ENCODE results near the gene TMEM87B.
"Not testable (repeated sequence)": the region's sequence is repeated elsewhere in the genome, so short reads cannot be mapped to it uniquely, and the experiment has no call there.

The TMEM87B gene

DNA sequence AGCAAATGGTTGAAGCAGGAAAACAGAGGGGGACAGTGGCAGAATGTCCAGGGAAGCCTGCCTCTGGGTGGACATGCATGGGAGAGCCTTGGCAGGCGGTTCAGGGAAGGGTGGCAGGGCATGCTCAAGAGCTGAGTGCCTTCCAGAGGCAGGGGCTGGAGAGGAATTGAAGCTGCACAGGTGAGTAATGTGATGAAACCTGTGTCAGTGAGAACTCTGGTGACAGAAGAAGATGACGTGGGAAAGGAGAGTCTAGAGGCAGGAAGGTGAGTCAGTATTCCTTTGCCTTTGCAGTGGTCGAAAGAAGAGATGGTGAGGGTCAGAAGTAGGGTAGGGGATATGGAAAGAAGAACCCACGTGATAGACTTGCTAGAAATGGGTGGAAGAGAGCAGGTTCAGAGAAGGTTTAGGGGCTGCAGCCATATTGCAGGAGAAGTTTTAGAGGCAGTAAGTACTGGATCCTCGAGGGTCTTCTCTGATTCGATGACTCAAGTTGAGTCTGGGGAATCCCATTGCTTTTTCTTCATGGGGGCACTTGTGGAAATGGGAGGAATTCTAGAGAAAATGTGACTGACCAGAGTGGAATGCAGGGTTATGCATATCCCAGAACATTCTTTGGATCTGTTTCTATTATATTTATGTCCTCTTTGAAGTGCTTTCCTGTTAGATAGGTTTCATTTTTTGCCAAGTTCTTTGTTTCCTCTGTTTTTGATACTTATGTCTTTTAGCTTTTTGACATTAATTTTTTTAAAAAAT is 37.4 kb downstream of the TMEM87B start:
- H3K9me3 ChIP-seq (ENCODE audit: insufficient read depth, low read depth, low read length), result no peaks in the 10 kb centered on the region
- H3K4me1 ChIP-seq (ENCODE audit: insufficient read depth, low read length), result peaks cover 5% of the 10 kb centered on the region; the same call in 1 of the 2 replicates
- H3K36me3 ChIP-seq (ENCODE audit: insufficient read depth, low read length), result peaks cover 22% of the 10 kb centered on the region
- no peak overlapping the region for H3K27ac ChIP-seq (ENCODE audit: low read depth, low read length)
- no peak overlapping the region for H3K4me3 ChIP-seq (ENCODE audit: low read length)
- H3K9ac ChIP-seq (ENCODE audit: low read depth, low read length), result no peak overlapping the region
- no peaks in the 10 kb centered on the region for H3K27me3 ChIP-seq (ENCODE audit: insufficient read depth, low read length)
- WGBS, result 83% methylated on average over 6 of the region's 6 CpGs

GRCh38 chr2:112093216-112093615 is 38.1 kb downstream of the TMEM87B start:
- 90% methylated on average over 1 of the region's 1 CpG for WGBS
- H3K27ac ChIP-seq (ENCODE audit: low read depth, low read length), result peak overlapping the region; percentile 6; the same call in 1 of the 2 replicates

DNA sequence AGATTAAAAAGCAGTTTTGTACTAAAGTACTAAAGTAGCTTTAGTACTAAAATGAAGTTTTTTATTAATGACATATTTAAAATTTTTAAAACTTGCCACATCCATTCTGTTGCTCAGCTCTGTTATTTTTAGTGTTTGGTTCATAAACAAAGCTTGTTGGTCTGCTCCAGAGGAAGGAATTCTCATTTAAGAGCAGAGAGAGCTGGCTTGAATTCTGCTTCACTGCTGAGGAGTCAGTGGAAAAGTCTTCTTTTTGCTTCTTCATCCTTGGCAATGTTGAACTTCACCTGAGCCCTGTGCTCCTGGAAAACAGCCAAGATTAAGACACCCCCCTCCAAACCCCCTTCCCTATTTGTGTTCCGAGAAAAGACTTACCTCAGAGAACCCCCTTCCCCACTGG is 40.6 kb downstream of the TMEM87B start:
- WGBS, result 96% methylated on average over 1 of the region's 1 CpG
- no peak overlapping the region for H3K27ac ChIP-seq (ENCODE audit: low read depth, low read length)
- H3K27me3 ChIP-seq (ENCODE audit: insufficient read depth, low read length), result no peaks in the 10 kb centered on the region
- peaks cover 34% of the 10 kb centered on the region for H3K36me3 ChIP-seq (ENCODE audit: insufficient read depth, low read length)
- H3K9ac ChIP-seq (ENCODE audit: low read depth, low read length), result no peak overlapping the region
- H3K4me1 ChIP-seq (ENCODE audit: insufficient read depth, low read length), result peaks cover 5% of the 10 kb centered on the region; the same call in 1 of the 2 replicates
- H3K4me3 ChIP-seq (ENCODE audit: low read length), result no peak overlapping the region
- H3K9me3 ChIP-seq (ENCODE audit: insufficient read depth, low read depth, low read length), result no peaks in the 10 kb centered on the region

More at GRCh38 chr2:112093216-112093615, 38.1 kb downstream of the TMEM87B start:
- H3K4me1 ChIP-seq (ENCODE audit: insufficient read depth, low read length), result peaks cover 5% of the 10 kb centered on the region; the same call in 1 of the 2 replicates
- H3K4me3 ChIP-seq (ENCODE audit: low read length), result no peak overlapping the region
- no peaks in the 10 kb centered on the region for H3K9me3 ChIP-seq (ENCODE audit: insufficient read depth, low read depth, low read length)
- no peaks in the 10 kb centered on the region for H3K27me3 ChIP-seq (ENCODE audit: insufficient read depth, low read length)
- no peak overlapping the region for H3K9ac ChIP-seq (ENCODE audit: low read depth, low read length)
- peaks cover 26% of the 10 kb centered on the region for H3K36me3 ChIP-seq (ENCODE audit: insufficient read depth, low read length)

DNA sequence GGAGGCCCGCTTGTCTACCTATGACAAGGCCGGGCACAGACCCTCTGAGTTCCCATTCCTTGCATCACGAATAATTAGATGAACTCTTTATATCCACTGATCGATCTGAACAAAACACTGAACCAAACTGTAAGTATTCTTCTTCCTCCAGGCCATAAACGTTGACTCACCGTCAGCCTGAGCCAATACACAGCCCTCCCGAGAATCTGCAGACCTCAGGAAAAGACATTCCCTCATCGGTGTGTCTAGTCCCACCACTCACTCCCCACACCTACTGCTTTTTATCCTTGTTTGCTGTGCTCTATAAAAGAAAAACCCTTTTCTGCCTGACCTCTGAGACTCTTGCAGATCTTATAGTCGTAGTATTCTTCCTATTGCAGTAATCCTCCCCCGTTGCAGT is 41.0 kb downstream of the TMEM87B start:
- Histone ChIP-seq H3K4me1 (ENCODE audit: insufficient read depth, low read length) (peaks cover 5% of the 10 kb centered on the region; the same call in 1 of the 2 replicates), H3K9me3 (ENCODE audit: insufficient read depth, low read depth, low read length) (no peaks in the 10 kb centered on the region), H3K27me3 (ENCODE audit: insufficient read depth, low read length) (no peaks in the 10 kb centered on the region), H3K36me3 (ENCODE audit: insufficient read depth, low read length) (peaks cover 35% of the 10 kb centered on the region), H3K4me3 (ENCODE audit: low read length) (no peak overlapping the region), H3K9ac (ENCODE audit: low read depth, low read length) (no peak overlapping the region), H3K27ac (ENCODE audit: low read depth, low read length) (no peak overlapping the region)
- WGBS, result 79% methylated on average over 10 of the region's 10 CpGs

DNA sequence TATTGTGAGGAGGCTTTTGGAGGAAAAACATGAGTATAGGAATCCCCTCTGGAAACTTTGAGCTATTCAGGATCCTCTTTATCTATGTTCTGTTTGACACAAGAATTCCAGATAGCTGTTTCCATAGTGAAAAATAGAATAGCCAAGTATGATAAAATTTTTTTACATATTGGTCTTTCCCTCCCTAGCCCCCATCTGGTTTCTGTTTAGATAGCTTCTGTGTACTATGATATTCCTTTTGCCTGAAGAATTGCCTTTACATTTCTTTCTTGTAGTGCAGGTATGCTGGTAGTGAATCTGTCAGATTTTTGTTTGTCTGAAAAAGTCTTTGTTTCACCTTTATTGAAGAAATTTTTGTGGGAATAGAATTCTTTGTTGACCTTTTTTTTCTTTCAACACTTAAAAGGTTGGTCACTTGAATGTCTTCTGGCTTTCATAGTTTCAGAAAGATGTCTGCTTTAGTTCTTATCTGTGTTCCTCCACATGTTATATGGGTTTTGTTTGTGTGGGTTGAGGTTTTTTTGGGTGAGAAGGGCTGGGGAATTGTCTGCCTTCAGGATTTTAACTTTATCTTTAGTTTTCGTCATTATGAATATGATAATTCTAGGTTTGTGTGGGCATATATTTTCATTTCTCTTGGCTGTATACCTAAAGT is 53.2 kb downstream of the TMEM87B start:
- no peak overlapping the region for H3K27ac ChIP-seq (ENCODE audit: low read depth, low read length)
- H3K4me1 ChIP-seq (ENCODE audit: insufficient read depth, low read length), result no peaks in the 10 kb centered on the region
- H3K4me3 ChIP-seq (ENCODE audit: low read length), result no peak overlapping the region
- H3K27me3 ChIP-seq (ENCODE audit: insufficient read depth, low read length), result no peaks in the 10 kb centered on the region
- H3K9me3 ChIP-seq (ENCODE audit: insufficient read depth, low read depth, low read length), result peaks cover 8% of the 10 kb centered on the region
- no peak overlapping the region for H3K9ac ChIP-seq (ENCODE audit: low read depth, low read length)
- WGBS, result 100% methylated on average over 1 of the region's 1 CpG
- peaks cover 26% of the 10 kb centered on the region for H3K36me3 ChIP-seq (ENCODE audit: insufficient read depth, low read length)

DNA sequence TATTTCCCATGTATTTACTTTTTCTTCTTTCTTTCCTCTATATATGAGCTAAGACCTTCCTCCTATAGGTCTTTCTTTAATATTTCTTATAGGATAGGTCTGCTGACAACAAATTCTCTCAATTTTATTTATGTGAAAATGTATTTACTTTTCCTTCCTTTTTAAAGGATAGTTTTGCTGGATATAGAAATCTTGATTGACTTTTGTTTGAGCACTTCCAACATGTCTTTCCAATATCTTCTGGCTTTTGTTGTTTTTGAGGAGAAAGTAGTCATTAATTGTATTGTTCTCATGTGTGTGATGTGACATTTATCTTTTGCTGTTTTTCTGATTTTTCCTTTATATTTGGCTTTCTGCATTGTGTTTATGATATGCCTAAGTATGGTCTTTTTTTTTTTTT is 54.2 kb downstream of the TMEM87B start:
- Histone ChIP-seq H3K27me3 (ENCODE audit: insufficient read depth, low read length) (no peaks in the 10 kb centered on the region), H3K4me3 (ENCODE audit: low read length) (no peak overlapping the region), H3K27ac (ENCODE audit: low read depth, low read length) (no peak overlapping the region), H3K9me3 (ENCODE audit: insufficient read depth, low read depth, low read length) (peaks cover 8% of the 10 kb centered on the region), H3K9ac (ENCODE audit: low read depth, low read length) (no peak overlapping the region), H3K36me3 (ENCODE audit: insufficient read depth, low read length) (peaks cover 26% of the 10 kb centered on the region), H3K4me1 (ENCODE audit: insufficient read depth, low read length) (no peaks in the 10 kb centered on the region)

DNA sequence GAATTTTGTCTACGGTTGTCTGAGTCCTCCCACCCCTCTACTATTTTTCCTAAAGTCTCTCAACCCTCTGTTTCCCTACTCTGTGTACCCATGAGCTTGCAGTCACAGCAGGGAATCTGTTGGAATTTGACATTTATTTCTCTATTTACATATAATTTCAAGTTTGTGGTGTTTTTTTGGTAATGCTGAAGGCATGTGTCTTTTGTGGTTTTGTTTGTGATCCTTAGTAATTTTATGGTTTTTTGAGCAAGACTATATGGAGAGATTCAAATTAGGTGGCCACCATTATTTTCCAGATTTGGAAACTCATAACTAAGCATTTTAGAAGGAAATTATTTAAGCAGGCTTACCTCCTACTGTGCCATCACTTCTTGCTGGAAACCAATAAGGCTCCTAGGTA is 55.9 kb downstream of the TMEM87B start:
- Histone ChIP-seq H3K9me3 (ENCODE audit: insufficient read depth, low read depth, low read length) (peaks cover 8% of the 10 kb centered on the region), H3K36me3 (ENCODE audit: insufficient read depth, low read length) (peaks cover 24% of the 10 kb centered on the region), H3K4me1 (ENCODE audit: insufficient read depth, low read length) (no peaks in the 10 kb centered on the region), H3K4me3 (ENCODE audit: low read length) (no peak overlapping the region), H3K27me3 (ENCODE audit: insufficient read depth, low read length) (no peaks in the 10 kb centered on the region), H3K27ac (ENCODE audit: low read depth, low read length) (no peak overlapping the region), H3K9ac (ENCODE audit: low read depth, low read length) (no peak overlapping the region)
- no CpG with 5 or more reads among the region's 1 CpG for WGBS

- H3K4me1 ChIP-seq (ENCODE audit: insufficient read depth, low read length); H3K27me3 ChIP-seq (ENCODE audit: insufficient read depth, low read length); H3K9me3 ChIP-seq (ENCODE audit: insufficient read depth, low read depth, low read length); H3K27ac ChIP-seq (ENCODE audit: low read depth, low read length); H3K9ac ChIP-seq (ENCODE audit: low read depth, low read length); H3K4me3 ChIP-seq (ENCODE audit: low read length): not testable (repeated sequence)
- 93% methylated on average over 4 of the region's 4 CpGs for WGBS
- peaks cover 18% of the 10 kb centered on the region; the same call in 1 of the 2 replicates for H3K36me3 ChIP-seq (ENCODE audit: insufficient read depth, low read length)
These were observed 58.3 kb downstream of the TMEM87B start for GRCh38 chr2:112113354-112113753.

GRCh38 chr2:112118148-112118547 is 63.1 kb downstream of the TMEM87B start:
- Histone ChIP-seq H3K27ac (ENCODE audit: low read depth, low read length) (no peak overlapping the region), H3K9ac (ENCODE audit: low read depth, low read length) (no peak overlapping the region), H3K4me3 (ENCODE audit: low read length) (no peak overlapping the region), H3K27me3 (ENCODE audit: insufficient read depth, low read length) (no peaks in the 10 kb centered on the region), H3K36me3 (ENCODE audit: insufficient read depth, low read length) (0 out of 2 replicates have a peak, but pooled peaks cover 4% of the 10 kb centered on the region), H3K9me3 (ENCODE audit: insufficient read depth, low read depth, low read length) (no peaks in the 10 kb centered on the region; the same call in 1 of the 2 replicates), H3K4me1 (ENCODE audit: insufficient read depth, low read length) (no peaks in the 10 kb centered on the region)
- WGBS, result 93% methylated on average over 4 of the region's 4 CpGs

GRCh38 chr2:112121682-112122254 is 66.7 kb downstream of the TMEM87B start:
- H3K4me3 ChIP-seq (ENCODE audit: low read length), result no peak overlapping the region
- H3K4me1 ChIP-seq (ENCODE audit: insufficient read depth, low read length), result no peaks in the 10 kb centered on the region
- H3K27ac ChIP-seq (ENCODE audit: low read depth, low read length), result no peak overlapping the region
- H3K36me3 ChIP-seq (ENCODE audit: insufficient read depth, low read length), result 0 out of 2 replicates have a peak, but pooled peaks cover 3% of the 10 kb centered on the region
- H3K27me3 ChIP-seq (ENCODE audit: insufficient read depth, low read length), result no peaks in the 10 kb centered on the region
- no peak overlapping the region for H3K9ac ChIP-seq (ENCODE audit: low read depth, low read length)
- no peaks in the 10 kb centered on the region; the same call in 1 of the 2 replicates for H3K9me3 ChIP-seq (ENCODE audit: insufficient read depth, low read depth, low read length)

DNA sequence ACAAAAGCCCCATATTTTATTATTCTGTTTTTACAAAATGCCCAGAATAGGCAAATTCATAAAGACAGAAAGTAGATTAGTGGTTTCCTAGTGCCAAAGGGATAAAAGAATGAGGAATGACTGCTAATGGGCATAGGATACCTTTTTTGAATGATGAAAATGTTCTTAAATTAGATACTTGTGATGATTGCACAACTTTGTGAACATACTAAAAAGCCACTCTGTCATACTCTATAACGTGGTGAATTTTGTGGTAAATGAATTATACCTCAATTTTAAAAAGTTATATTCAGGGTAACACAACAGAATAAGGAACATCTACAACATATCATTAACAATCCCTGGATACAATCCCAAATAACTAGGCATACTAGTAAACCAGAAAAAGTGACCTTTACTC is 74.0 kb downstream of the TMEM87B start:
- no peaks in the 10 kb centered on the region for H3K36me3 ChIP-seq (ENCODE audit: insufficient read depth, low read length)
- no CpG with 5 or more reads among the region's 1 CpG for WGBS
- no peaks in the 10 kb centered on the region for H3K27me3 ChIP-seq (ENCODE audit: insufficient read depth, low read length)
- peaks cover 13% of the 10 kb centered on the region; the same call in 1 of the 2 replicates for H3K9me3 ChIP-seq (ENCODE audit: insufficient read depth, low read depth, low read length)
- no peak overlapping the region for H3K4me3 ChIP-seq (ENCODE audit: low read length)
- no peak overlapping the region for H3K9ac ChIP-seq (ENCODE audit: low read depth, low read length)
- H3K27ac ChIP-seq (ENCODE audit: low read depth, low read length), result no peak overlapping the region
- H3K4me1 ChIP-seq (ENCODE audit: insufficient read depth, low read length), result no peaks in the 10 kb centered on the region

Data from HUES64 (cell line).